GM19324 (cell line): Measurements from ENCODE around the gene SLC13A4.
"Not testable (repeated sequence)": the region's sequence is repeated elsewhere in the genome, so short reads cannot be mapped to it uniquely, and the experiment has no call there.

Source experiments
- ATAC-seq: cut with Tn5 transposase; IDR thresholded peaks from one replicate; pipeline ENCODE4 v1.9.1; 2021; ENCODE audit warnings: mild to moderate bottlenecking, moderate library complexity; ENCODE audit not compliant: unreplicated experiment, low FRiP score

The SLC13A4 gene

GRCh38 chr7:135753616-135754413 lies 25.8 kb upstream of the SLC13A4 start:
- ATAC-seq, result no peak

- ATAC-seq, result no peak
Measured at GRCh38 chr7:135748770-135749169, 20.8 kb upstream of the SLC13A4 start, which contains the start of gene FAM180A. TSS of gene FAM180A (minus strand) at chr7:135748813. CDS start at chr7:135748580, 233 bp downstream.

- ATAC-seq, result no peak
Measured at GRCh38 chr7:135747366-135747765, 19.4 kb upstream of the SLC13A4 start.

- no peak for ATAC-seq
Measured at GRCh38 chr7:135745703-135746312, 17.8 kb upstream of the SLC13A4 start.

- no peak for ATAC-seq
Measured at GRCh38 chr7:135744938-135745702, 17.1 kb upstream of the SLC13A4 start.

- no peak for ATAC-seq
Measured at GRCh38 chr7:135743907-135744731, 16.1 kb upstream of the SLC13A4 start.

GRCh38 chr7:135742371-135742770 lies 14.4 kb upstream of the SLC13A4 start:
- no peak for ATAC-seq

GRCh38 chr7:135741905-135742304 lies 13.9 kb upstream of the SLC13A4 start:
- no peak for ATAC-seq

- ATAC-seq, result no peak
Measured at GRCh38 chr7:135740889-135741288, 12.9 kb upstream of the SLC13A4 start.

GRCh38 chr7:135737306-135737647 lies 9.3 kb upstream of the SLC13A4 start:
- ATAC-seq, result not testable (repeated sequence)

- no peak for ATAC-seq
Measured at GRCh38 chr7:135736586-135737305, 8.8 kb upstream of the SLC13A4 start.

GRCh38 chr7:135734343-135734689 lies 6.3 kb upstream of the SLC13A4 start:
- no peak for ATAC-seq

- no peak for ATAC-seq
Measured at GRCh38 chr7:135733603-135734342, 5.8 kb upstream of the SLC13A4 start.

GRCh38 chr7:135731131-135731530 lies 3.1 kb upstream of the SLC13A4 start:
- ATAC-seq, result no peak

GRCh38 chr7:135729230-135729629 lies 1.2 kb upstream of the SLC13A4 start:
- no peak for ATAC-seq

- ATAC-seq, result no peak
Measured at GRCh38 chr7:135726911-135727673, 894 bp downstream of the SLC13A4 start.

GRCh38 chr7:135726276-135726788 lies 1.7 kb downstream of the SLC13A4 start:
- ATAC-seq, result no peak

GRCh38 chr7:135723411-135723810 lies 4.6 kb downstream of the SLC13A4 start:
- ATAC-seq, result no peak
